Lower lobe of right lung (tissue), 2 donors: ENCODE measurements around the gene MTERF2. TPM values are rescaled to one million over a fixed set of nuclear protein-coding genes. Genes with fewer than 3 reads are reported as not detected.
A peak's percentile ranks its signal among the peaks of the same experiment; 100 is the strongest.

ENCODE experiments used
- ATAC-seq, 2 donors: fragments of 200-7000 bp; cut with Tn5 transposase; one replicate each; pipeline ENCODE4 v1.9.1; 2020 to 2022; ENCODE audit warnings: mild to moderate bottlenecking in 2 of 2, moderate library complexity in 2 of 2
- DNase-seq: peaks from one replicate; pipeline ENCODE4 v3.0.0-alpha.2; 2020
- H3K27ac ChIP-seq: fragments of 200-600 bp; one replicate; pipeline ENCODE4 v1.8.0; 2022
- H3K27me3 ChIP-seq: fragments of 200-600 bp; one replicate; pipeline ENCODE4 v1.8.0; 2022; ENCODE audit warnings: low read depth
- H3K36me3 ChIP-seq: fragments of 200-600 bp; one replicate; pipeline ENCODE4 v1.8.0; 2022; ENCODE audit warnings: mild to moderate bottlenecking
- H3K4me1 ChIP-seq: fragments of 200-600 bp; one replicate; pipeline ENCODE4 v1.8.0; 2022
- H3K4me3 ChIP-seq: fragments of 200-600 bp; one replicate; pipeline ENCODE4 v1.8.0; 2022; ENCODE audit warnings: mild to moderate bottlenecking
- H3K9me3 ChIP-seq: fragments of 200-600 bp; one replicate; pipeline ENCODE4 v1.8.0; 2022
- CTCF ChIP-seq: fragments of 200-600 bp; IDR thresholded peaks from one replicate; pipeline ENCODE4 v1.8.0; 2022; ENCODE audit warnings: antibody characterized with exemption, mild to moderate bottlenecking
- intact Hi-C: fragments of 100-400 bp; cut with DNase I; formaldehyde crosslinking; loops from one replicate; pipeline ENCODE4 v1.11.0; 2022
- total RNA-seq: library from RNA; stranded (reverse); fragmentation: NEBNext Ultra II Directional; extraction: Animal tissue kit (Norgen Biotek cat#: 25700); gene quantifications from one replicate; pipeline ENCODE4 v1.2.1, GENCODE V29; 2021
- donor health status: DM: no; HTN: yes; CAD: no; lungs with severe emphysema.

The MTERF2 gene
- total RNA-seq, 1 donor from 2014 or later = 13.6 TPM

- Histone ChIP-seq H3K27ac (no peak overlapping the region), H3K9me3 (no peaks in the 10 kb centered on the region)
Observed at GRCh38 chr12:106973545-106973944, 13.4 kb downstream of the MTERF2 start.

GRCh38 chr12:106971065-106971464, 15.9 kb downstream of the MTERF2 start:
- intact Hi-C loops = no loop called here
- H3K4me1 ChIP-seq = peaks cover 13% of the 10 kb centered on the region
- no peaks in the 10 kb centered on the region for H3K9me3 ChIP-seq
- H3K27me3 ChIP-seq = no peaks in the 10 kb centered on the region
- ATAC-seq (no peak), DNase-seq (no peak)
- H3K36me3 ChIP-seq = peaks cover 47% of the 10 kb centered on the region
- H3K4me3 ChIP-seq = no peak overlapping the region
- TF ChIP-seq CTCF = no peak
- H3K27ac ChIP-seq = no peak overlapping the region

More at GRCh38 chr12:106973545-106973944, 13.4 kb downstream of the MTERF2 start:
- H3K27me3 ChIP-seq = no peaks in the 10 kb centered on the region
- H3K4me3 ChIP-seq = no peak overlapping the region
- ATAC-seq (no peak), DNase-seq (no peak)
- no peak for TF ChIP-seq CTCF
- H3K4me1 ChIP-seq = peaks cover 23% of the 10 kb centered on the region
- intact Hi-C loops = no loop called here
- peaks cover 26% of the 10 kb centered on the region for H3K36me3 ChIP-seq

- Histone ChIP-seq H3K27me3 (no peaks in the 10 kb centered on the region), H3K9me3 (no peaks in the 10 kb centered on the region), H3K4me3 (no peak overlapping the region), H3K27ac (no peak overlapping the region), H3K4me1 (peaks cover 6% of the 10 kb centered on the region), H3K36me3 (peaks cover 32% of the 10 kb centered on the region)
- intact Hi-C loops = no loop called here
- no peak for TF ChIP-seq CTCF
- ATAC-seq (no peak), DNase-seq (no peak)
Observed at GRCh38 chr12:106964526-106964925, 22.4 kb downstream of the MTERF2 start.

- ATAC-seq (no peak), DNase-seq (no peak)
- TF ChIP-seq CTCF = no peak
- H3K9me3 ChIP-seq = no peaks in the 10 kb centered on the region
- intact Hi-C loops = no loop called here
- H3K27ac ChIP-seq = no peak overlapping the region
- peaks cover 18% of the 10 kb centered on the region for H3K36me3 ChIP-seq
- no peak overlapping the region for H3K4me3 ChIP-seq
- H3K4me1 ChIP-seq = peaks cover 21% of the 10 kb centered on the region
- H3K27me3 ChIP-seq = no peaks in the 10 kb centered on the region
Observed at GRCh38 chr12:106962286-106962685, 24.7 kb downstream of the MTERF2 start.

- Histone ChIP-seq H3K4me3 (no peak overlapping the region), H3K27me3 (no peaks in the 10 kb centered on the region), H3K36me3 (peaks cover 9% of the 10 kb centered on the region), H3K4me1 (peaks cover 23% of the 10 kb centered on the region), H3K9me3 (no peaks in the 10 kb centered on the region), H3K27ac (no peak overlapping the region)
- ATAC-seq (no peak), DNase-seq (no peak)
- TF ChIP-seq CTCF = no peak
- intact Hi-C loops = no loop called here
Observed at GRCh38 chr12:106960443-106960842, 26.5 kb downstream of the MTERF2 start.

- H3K9me3 ChIP-seq = no peaks in the 10 kb centered on the region
- no peak for ATAC-seq
- intact Hi-C loops = no loop called here
- no peaks in the 10 kb centered on the region for H3K27me3 ChIP-seq
- no peak for TF ChIP-seq CTCF
- DNase-seq = no peak
- peak overlapping the region; percentile 92 for H3K4me3 ChIP-seq
- peaks cover 9% of the 10 kb centered on the region for H3K36me3 ChIP-seq
- peaks cover 30% of the 10 kb centered on the region for H3K4me1 ChIP-seq
- no peak overlapping the region for H3K27ac ChIP-seq
Observed at GRCh38 chr12:106957583-106957982, 29.4 kb downstream of the MTERF2 start.
